ENCODE data around the gene WDR76.

WDR76 gene

DNA sequence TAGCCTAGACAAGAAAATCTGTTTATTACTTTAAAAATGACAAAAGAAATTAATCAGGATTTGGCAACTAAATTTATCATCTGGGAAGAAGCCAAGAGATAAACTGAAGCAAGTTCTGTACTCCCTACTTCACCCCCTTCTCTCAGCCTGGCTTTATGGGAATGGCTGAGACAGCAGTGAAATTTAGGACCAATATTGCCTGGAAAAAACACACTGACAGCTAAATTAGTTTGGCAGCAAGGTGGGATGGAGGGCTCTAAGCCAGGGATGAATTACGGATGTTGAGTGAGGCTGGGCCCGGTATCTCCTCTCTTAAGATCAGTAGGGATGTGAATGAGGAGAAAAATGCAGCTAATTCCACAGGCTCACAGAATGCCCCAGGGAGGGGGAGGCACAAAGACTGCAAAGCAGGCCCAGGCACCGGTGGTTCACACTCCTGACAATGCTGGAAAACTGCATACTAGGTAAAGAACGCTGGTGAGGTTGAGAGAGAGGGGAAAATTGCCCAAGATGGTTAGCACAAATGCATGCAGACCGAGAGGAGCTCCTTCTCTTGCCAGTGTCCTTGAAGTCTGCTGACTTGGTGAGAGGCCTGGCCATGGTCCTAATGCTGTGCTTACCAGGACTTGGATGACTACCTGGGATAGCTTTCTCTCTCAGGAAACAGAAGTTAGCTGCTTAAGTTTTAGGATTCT, 89.0 kb downstream of the WDR76 start:
- no peak for DNase-seq

DNA sequence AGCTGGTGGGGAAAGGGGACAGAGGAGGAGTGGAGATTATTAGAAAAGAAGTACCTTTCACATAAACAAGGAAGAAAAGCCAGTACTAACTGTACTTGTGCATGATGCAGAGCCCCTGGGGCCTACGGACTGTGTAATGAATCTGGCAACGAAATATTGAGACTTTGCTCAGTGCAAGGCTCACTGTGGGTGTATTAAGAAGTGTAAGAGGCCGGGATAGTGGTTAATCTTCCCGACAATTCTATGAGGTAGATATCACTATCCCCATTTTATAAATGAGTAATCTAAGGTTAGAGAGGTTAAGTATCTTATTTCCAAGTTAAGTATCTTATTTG, 89.5 kb downstream of the WDR76 start:
- DNase-seq: no peak
